Measurements from ENCODE around the gene BRIX1.

The BRIX1 gene

DNA sequence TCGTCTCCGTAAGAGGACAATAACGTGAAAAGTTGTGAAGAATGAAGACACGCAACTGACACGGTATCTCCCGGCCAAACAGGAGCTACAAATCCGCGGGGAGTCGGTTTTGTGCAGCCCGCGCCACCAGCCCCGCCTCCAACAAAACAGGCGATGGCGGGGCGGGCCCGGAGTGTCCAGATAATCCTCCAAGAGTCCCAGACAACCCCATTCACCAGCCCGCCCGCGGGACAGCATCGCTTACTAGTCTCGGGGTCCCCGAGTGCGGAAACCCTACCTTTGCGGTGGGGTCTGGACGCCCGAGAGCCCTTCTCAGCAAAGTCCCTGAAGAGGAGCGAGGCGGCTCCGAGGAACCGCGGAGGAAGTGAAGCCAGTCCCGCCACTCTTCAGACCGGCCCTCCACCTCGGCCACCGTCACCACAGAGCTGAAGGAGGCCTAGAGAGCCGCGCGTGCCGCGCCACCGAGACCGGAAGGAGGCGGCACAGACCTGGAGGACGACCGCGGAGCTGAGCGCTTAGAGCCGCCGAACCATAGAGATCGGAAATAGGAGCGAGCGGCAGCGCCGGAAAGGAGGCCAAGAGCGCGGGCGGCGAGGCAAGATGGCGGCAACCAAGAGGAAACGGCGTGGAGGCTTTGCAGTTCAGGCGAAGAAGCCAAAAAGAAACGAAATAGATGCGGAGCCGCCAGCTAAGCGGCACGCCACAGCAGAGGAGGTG lies at the start of gene BRIX1, which contains the start of gene RAD1:
Gene BRIX1, plus strand, starts transcription at position 573 of the 717 bp plus-strand sequence. Its CDS starts 28 bp downstream, at position 601.
Gene RAD1, minus strand, starts transcription at position 366 of the 717 bp plus-strand sequence. CDS start 612 bp downstream, outside the sequence.
- DNase-seq: peak; percentile 93

DNA sequence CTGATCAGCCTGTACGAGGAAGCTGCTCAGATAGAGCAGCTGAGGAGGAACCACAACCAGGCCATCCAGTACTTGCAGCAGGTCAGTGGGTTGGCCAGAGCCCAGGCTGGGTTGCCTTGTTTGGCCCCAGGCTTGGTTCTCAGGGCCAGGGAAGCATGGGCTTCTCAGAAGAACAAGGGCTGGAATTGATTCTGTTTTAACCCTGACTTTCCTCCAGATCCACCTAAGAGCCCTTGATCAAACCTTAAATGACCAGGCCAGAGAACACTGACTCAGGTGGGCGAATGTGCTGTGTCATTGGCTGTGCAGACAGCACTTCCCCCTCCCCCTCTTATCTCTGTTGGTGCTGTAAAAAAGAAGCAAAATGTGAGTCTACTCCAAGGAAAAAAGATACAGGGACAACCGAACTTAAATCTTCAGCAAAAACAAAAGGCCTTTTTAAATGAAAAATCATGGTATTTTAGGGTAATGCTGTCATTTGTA lies 48.5 kb upstream of the BRIX1 start:
- DNase-seq: no peak

DNA sequence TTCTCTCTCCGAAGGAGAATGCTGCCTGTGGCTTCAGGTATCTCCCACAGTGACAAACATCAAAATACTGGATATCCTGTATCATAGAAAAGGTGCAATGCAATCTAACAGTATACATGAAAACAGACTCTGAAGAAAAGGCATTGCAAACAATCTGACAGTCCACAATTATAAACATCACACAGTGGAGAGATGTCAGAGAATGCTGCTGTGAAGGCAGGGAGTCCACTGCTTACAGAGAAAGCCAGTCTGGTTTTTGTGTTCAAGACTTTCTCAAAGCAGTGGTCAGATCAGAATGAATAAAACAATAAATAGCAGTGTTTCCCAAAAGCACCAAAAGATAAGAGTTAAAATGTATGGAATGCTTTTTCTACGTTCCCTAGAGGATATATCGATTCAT lies 47.9 kb upstream of the BRIX1 start:
- no peak for DNase-seq

DNA sequence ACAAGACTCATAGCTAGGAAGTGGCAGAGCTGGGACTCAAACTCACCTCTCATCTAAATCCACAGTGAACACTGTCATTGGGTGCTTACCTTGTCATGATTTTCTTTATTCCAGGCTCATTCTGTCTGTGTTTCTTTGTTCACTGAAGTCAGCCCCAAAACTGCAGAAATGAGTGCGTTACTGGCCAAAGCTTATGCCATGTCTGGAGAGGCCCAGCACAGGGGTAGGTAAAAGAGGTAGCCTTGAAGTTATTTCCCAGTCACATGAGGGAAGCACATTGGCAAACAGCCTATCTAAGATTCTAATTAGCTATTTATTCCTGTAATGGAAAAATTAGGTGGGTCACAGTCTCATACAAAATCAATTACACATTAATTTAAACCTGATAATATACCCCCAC lies 46.7 kb upstream of the BRIX1 start:
- no peak for DNase-seq

- DNase-seq: no peak
These were observed 46.3 kb upstream of the BRIX1 start for GRCh38 chr5:34869256-34869655.

DNA sequence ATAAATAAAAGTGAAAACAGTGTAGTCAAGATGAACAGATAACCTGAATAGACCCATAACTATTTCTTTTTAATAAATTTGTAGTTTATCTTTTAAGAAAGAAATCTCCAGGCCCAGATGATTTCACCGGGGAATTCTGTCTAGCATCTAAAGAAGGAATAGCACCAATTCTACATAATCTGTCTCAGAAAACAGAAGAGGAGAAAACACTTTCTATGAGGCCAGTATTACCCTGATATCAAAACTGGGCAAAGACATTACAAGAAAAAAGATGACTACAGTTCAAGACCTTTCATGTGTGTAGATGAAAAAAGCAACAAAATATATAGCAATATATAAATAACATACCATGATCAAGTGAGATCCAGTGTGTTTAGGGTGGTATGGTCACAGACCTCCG lies 45.1 kb upstream of the BRIX1 start:
- DNase-seq: no peak

- no peak for DNase-seq
These were observed 39.2 kb upstream of the BRIX1 start for GRCh38 chr5:34876275-34876674.

- no peak for DNase-seq
These were observed 34.3 kb upstream of the BRIX1 start for GRCh38 chr5:34881246-34881645.

- no peak for DNase-seq
These were observed 29.0 kb upstream of the BRIX1 start for GRCh38 chr5:34886392-34887119.

DNA sequence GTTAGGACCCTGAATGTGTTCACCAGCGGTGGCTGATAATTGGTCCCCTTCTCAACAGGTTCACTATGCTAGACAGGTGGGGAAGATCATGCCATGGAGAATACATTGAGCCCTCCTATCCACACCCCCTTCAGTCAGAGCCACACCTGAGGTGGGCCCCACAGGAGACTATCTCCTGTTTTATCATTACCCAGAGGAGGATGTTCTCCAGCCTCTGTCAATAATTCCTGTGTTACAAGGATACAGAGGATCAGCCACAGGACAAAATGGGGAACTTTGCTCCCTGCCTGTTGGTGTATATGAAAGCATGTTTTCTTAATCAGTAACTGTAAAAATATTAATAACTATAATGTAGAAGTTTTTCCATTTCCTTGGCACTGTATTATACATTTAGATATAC lies 26.1 kb upstream of the BRIX1 start:
- DNase-seq: no peak

- DNase-seq: no peak
These were observed 23.5 kb upstream of the BRIX1 start for GRCh38 chr5:34891981-34892380.

DNA sequence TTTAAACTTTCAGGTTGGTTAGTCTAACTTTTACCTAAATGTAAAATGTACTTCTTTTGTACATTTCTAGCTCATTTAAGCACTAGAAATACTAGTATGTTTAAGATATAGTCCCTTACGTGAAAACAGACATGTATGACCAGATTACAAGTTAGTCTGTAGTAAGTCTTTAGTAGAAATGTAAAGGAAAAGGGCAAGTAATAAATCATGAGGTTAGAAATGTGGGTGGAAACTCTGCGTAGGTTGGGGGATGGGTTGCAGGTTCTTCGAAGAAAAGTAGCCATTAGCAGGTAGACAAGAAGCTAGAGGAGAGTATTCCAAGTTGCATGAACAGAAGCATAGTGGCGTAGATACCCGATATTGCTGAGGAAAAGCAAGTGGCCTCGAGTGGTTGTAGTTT lies 23.1 kb upstream of the BRIX1 start:
- no peak for DNase-seq

GRCh38 chr5:34894716-34895115 lies 20.8 kb upstream of the BRIX1 start:
- no peak for DNase-seq

DNA sequence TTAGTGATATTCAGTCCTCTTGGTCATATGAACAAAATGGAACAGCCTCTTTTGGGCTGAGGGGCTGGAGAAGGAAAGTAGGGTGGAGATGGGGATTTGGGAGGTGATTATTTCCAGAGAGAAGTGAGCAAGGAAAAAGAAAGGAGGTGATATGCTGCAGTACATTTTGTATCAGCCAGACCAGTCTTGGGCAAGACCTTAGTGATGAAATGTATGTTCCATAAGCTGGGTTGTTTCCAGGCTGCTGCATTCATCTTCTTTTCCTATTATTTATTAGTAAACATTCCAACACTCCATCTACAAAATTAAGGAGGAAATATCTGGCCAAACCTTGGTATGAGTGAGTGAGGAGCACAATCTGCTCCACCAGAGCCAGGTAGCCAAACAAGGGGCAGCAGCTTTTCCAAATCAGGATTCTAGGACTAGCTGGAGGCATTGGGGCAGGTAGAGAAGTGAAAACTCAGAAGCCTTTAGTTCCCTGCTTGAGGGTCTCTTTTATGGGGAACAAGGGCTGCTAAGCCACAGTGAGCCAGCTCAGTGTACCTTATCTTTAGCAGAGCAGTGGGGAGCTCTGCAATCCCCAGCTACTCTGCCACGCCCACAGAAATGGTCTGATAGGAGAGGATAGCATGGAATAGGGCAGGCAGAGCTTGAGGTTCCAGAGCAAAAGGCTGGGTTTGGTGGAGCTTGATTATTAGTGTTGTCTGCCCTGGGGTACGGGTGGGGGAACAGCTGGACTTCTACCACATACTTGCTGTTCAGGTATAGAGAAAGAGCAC lies 19.7 kb upstream of the BRIX1 start:
- DNase-seq: no peak

DNA sequence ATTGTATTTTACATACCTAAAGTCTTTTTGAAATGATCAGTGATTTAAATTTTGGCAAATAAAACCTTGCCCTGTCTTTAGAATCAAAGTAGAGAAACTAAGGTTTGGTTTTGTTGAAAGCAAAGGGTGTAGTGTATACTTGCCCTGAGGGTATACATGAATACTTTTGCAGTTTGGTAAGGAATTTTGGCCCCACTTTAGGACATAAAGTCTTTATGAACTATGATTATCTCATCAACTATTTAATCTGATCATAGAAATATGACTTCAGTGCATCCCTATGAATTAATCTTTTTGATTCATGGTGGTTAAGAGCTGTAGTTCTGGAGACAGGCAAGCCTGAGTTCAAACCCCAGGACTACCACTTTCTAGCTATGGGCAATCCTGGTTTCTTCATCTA lies 17.9 kb upstream of the BRIX1 start:
- DNase-seq: no peak

DNA sequence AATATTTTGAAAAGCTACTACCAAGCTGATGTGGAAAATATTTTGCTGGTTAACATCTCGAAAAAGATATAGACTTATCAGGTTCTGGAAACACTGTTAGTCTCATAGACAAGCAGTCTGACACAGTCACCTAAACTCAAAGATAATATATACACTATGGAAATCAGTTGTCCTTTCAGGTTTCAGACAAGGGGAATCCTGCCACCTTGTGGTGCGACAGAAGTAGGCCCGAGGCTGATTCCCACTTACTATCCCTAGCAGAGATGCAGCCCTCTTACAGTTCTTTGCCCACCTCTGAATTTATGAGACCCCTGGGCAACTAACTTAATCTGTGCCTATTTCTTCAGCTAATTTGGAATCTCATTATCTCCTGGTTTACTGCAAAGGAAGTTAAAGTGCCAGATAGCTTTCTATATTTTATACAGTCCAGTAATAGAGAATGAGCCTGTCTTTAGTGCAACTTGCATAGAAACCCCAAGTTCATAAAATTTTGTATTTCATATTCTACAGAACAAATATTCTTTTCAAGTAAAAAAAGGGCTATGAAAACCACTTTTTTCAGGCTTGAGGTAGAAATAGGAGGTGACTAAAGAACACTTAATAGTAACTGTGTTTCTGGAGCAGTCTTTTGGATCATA lies 17.1 kb upstream of the BRIX1 start:
- peak; percentile 37 for DNase-seq

GRCh38 chr5:34899066-34899465 lies 16.4 kb upstream of the BRIX1 start:
- DNase-seq: no peak

GRCh38 chr5:34900652-34901051 lies 14.9 kb upstream of the BRIX1 start:
- no peak for DNase-seq

GRCh38 chr5:34903260-34903659 lies 12.3 kb upstream of the BRIX1 start:
- no peak for DNase-seq

- DNase-seq: no peak
These were observed 9.9 kb upstream of the BRIX1 start for GRCh38 chr5:34905564-34905963.

DNA sequence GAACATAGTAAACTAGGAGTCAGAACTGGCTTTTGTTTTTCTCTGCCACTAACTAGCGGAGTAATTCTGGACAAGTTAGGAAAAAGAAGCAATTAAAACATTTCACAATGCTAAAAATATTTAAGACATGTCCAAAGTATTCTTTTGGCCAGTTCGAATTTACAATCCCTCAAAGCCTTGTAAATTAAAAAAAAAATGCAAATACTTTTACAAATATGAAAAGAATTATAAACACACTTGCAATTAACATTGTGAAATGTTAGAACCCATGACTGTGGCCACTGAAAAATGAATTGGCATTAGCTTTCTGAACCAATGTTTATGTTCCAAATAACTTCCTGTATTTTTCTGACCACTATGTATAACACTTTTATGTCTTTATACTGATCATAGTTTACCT lies 2.4 kb upstream of the BRIX1 start:
- DNase-seq: no peak

DNA sequence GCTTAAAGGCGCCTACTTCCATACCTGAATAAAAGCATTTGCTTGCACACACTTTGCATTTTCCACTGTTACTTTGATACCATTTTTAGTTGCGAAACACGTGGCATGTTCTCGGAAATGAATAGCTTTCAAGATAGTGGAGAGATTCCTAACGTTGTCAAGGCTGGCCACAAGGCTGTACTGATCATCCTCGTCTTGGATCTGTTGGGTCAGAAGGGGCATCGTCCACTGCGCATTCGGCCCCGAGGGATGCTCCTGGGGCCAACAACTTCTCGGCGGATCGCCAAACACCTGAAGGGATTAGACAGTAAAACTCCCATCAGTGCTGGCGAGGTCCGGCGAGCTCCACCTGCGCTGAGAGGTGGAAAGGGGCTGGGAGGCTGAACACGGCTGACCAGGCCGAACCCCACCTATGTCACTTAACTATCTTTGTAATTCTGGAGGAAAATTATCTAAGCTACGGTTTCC lies 806 bp upstream of the BRIX1 start:
- peak; percentile 49 for DNase-seq

GRCh38 chr5:34915856-34916192 lies 313 bp downstream of the BRIX1 start:
- DNase-seq: no peak

All from activated CD4-positive, CD25-positive, alpha-beta regulatory T cell treated with anti-CD3 and anti-CD28 coated beads, Interleukin-2, amount 50 U/mL, for 72 hours (primary cell).